Measurements from ENCODE around the gene PMP22.

GRCh38 chr17:15309236-15309635 lies 44.1 kb upstream of the PMP22 start:
- TF ChIP-seq, protein P1, sequence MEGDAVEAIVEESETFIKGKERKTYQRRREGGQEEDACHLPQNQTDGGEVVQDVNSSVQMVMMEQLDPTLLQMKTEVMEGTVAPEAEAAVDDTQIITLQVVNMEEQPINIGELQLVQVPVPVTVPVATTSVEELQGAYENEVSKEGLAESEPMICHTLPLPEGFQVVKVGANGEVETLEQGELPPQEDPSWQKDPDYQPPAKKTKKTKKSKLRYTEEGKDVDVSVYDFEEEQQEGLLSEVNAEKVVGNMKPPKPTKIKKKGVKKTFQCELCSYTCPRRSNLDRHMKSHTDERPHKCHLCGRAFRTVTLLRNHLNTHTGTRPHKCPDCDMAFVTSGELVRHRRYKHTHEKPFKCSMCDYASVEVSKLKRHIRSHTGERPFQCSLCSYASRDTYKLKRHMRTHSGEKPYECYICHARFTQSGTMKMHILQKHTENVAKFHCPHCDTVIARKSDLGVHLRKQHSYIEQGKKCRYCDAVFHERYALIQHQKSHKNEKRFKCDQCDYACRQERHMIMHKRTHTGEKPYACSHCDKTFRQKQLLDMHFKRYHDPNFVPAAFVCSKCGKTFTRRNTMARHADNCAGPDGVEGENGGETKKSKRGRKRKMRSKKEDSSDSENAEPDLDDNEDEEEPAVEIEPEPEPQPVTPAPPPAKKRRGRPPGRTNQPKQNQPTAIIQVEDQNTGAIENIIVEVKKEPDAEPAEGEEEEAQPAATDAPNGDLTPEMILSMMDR (IDR thresholded peaks at IDR 0.05; ENCODE audit: low read depth, low read length): no peak
- TF ChIP-seq POLR2A (IDR thresholded peaks at IDR 0.05; ENCODE audit: extremely low read depth, insufficient read length): no peak
- no peak for TF ChIP-seq MYC (IDR thresholded peaks at IDR 0.05; ENCODE audit: low read depth, low read length)

Data from NB4 (cell line).